ENCODE measurements around the gene GSDME.

- TF ChIP-seq YY1 (IDR thresholded peaks at IDR 0.05; ENCODE audit: insufficient read depth, insufficient read length) (no peak), ZNF274 (IDR thresholded peaks at IDR 0.05; ENCODE audit: low read depth, low read length) (no peak), SUZ12 (IDR thresholded peaks at IDR 0.05; ENCODE audit: extremely low read depth, insufficient read depth, insufficient read length) (no peak)
Observed at GRCh38 chr7:24665564-24666294, 91.5 kb downstream of the GSDME start.
